GM19395 (cell line): ENCODE measurements around the gene CRELD2.

Source experiments
- ATAC-seq: cut with Tn5 transposase; IDR thresholded peaks from one replicate; pipeline ENCODE4 v1.9.1; 2021; ENCODE audit warnings: mild to moderate bottlenecking, moderate library complexity; ENCODE audit not compliant: unreplicated experiment

CRELD2 gene

DNA sequence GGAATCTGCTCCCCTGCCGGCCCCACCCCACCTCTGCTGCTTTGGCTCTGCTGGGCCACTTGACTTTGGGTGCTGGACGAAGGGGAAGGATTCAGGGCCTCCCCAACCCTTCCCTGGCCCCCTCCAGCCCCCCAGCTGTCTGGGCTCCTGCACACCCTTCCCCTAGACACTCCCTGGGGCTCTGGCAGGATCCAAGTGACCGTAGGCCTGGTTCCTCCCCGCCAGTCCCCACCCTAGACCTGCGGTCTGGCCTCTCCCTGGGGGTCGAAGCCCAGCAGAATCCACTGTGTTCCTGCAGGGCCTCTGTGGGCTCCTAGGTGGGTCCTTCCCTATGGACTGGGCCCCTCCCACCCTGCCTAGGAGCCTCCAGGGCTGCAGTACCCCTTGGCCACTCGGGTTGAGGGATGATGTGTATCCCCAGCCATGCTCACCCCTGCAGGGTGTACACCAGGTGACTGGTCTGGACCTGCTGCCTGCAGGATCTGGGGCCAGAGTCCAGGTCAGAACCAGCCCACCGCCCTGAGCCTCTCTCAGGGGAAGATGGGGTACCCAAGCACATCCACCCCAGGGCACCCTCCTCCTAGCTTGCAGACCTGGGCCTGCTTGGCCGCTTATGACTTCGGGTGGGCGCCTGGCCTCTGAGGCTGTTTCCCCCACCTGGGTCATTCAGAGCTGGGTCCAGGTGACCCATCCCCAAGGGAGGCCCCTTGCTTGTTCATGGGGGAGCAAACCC lies 47.8 kb downstream of the CRELD2 start:
- no peak for ATAC-seq

- ATAC-seq = no peak
Measured at GRCh38 chr22:49966774-49967705, 48.6 kb downstream of the CRELD2 start.

DNA sequence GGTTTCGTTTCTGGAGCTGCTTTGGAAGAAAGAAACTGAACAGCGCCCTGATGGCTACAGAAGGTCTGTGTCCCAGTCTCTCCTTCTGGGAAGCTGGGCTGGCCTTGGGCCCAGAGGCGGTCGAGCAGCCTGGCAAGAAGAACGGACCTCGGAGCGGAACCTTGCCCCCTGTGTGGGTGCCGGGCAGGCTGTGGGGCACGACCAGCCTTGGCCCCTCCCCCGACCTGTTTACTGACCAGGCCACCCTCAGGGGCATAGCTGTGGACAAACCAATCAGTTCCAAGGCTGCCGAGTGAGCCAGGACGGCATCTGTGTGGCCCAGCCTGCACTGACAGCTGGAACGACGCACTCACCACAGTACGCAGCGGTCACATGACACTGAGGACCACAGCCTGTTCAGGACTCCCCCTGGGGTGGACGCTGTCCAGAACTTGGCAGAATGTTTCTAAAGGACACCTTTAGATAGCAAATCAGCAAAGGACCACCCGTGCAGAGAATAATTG lies 49.3 kb downstream of the CRELD2 start:
- no peak for ATAC-seq

DNA sequence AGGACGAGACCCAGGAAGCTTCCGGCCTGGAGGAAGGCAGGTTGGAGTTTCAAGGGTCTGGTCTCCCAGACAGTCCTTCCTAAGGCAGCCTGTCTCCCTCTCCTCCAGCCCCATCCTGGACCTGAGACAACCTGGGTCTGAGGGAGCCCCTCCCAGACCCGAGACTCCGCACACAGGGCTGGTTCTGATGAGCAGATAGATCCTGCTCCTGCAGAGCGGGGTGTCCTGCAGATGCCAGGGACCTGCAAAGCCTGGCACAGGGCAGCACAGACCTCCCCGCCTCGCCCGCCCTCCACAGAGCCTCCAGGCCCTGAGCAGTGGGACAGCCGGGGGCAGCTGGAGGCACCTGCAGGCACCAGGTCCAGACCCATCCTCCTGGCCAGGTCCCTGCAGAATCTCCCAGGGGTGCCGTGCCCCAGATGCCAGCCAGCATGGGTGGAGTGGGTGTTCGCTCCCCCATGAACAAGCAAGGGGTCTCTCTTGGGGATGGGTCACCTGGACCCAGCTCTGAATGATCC lies 49.9 kb downstream of the CRELD2 start:
- ATAC-seq = no peak

- no peak for ATAC-seq
Measured at GRCh38 chr22:49968831-49969661, 50.6 kb downstream of the CRELD2 start.

- peak; percentile 13 for ATAC-seq
Measured at GRCh38 chr22:49969751-49970527, 51.5 kb downstream of the CRELD2 start.

DNA sequence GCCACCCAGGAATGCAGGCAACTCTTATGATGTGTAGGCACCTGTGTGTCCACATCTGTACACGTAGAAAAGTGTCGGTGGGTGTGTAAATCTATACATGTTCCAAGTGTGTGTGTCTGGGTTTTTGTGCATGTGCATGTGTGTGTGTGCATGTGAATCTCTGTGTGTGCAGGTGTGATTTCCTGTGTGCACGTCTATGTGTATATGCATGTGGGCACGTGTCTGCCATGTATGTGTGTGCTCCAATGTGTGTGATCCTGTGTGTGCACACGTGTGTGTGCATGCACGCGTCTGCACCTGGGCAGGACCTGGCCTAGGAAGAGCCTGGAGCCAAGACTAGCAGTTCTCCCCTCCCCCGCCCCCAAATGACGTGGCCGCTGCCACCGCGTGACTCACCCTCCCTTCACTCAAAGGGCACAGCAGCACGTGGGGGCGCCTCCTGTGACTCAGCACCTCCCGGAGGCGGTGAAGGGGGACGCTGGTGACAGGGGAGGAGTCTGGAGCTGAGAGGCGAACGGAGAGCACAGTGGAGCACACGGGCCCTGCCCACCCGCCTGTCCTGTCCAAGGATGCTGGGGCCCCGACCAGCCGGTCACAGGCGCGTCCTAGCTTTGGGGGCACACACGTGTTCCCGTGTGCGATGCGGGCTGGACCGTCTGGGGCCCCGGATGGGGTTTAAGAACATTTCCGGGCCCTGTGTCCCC lies 52.2 kb downstream of the CRELD2 start:
- peak; percentile 52 for ATAC-seq

GRCh38 chr22:49971232-49972162 lies 53.1 kb downstream of the CRELD2 start:
- peak; percentile 26 for ATAC-seq

DNA sequence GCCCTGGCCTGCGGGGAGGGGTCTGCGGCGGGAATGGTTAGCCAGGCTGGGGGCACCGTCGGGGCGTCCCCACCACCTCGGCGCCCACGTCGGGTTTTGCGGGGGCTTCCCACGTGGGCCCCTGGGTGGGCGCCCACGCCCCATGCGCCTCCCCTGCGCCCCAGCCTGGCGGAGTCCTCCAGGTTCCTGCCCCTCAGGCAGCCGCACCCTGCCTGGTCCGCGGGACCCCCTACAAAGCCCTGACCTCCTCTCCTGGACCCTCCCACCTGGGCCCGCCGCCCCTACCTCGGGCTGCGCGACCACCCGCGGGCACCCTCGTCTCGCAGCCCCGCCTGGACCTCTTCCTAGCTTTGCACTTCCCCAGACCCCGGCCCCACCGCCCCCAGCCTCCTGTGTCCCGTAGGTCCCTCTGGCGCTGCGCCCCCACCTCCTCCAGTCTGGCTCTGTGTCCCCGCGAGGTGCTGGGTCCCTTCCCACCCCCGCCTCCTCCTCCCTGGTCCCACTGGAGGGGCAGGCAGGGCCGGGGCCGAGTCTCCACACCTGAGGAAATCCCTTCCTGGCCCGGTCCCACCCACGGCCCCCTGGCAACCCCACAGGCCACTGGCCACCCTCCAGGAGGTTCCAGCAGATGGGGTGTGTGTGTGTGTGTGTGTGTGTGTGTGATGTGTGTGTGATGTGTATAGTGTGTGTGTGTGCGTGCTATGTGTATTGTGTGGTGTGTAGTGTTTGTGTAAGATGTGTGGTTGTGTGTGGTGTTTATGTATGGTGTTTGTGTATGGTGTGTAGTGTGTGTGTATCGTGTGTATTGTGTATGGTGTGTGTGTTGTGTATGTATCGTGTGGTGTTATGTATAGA lies 54.0 kb downstream of the CRELD2 start:
- no peak for ATAC-seq

DNA sequence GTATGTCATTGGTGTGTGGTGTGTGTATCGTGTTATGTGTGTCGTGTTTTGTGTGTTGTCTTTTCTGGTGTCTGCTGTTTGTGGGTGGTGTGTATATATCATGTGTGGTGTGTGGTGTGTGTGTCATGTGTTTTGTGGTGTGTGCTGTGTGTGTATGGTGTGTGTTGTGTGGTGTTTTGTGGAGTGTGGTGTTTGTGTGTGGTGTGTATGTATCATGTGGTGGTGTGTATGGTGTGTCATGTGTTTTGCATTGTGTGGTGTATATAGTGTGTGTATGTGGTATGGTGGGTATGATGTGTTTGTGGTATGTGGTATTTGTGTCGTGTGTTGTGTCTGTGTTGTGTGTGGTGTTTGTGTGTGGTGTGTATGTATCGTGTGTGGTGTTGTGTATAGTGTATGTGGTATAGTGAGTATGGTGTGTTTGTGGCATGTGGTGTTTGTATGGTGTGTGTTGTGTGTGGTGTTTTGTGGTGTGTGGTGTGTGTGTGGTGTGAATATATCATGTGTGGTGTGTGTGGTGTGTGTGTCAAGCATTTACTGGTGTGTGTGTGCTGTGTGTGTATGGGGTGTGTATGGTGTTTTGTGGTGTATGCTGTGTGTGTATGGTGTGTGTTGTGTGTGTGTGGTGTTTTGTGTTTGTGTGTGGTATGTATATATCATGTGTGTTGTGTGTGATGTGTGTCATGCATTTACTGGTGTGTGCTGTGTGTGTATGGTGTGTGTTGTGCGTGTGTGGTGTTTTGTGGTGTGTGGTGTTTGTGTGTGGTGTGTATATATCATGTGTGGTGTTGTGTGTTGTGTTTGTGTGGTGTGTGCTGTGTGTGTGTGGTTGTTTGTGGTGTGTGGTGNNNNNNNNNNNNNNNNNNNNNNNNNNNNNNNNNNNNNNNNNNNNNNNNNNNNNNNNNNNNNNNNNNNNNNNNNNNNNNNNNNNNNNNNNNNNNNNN lies 54.9 kb downstream of the CRELD2 start:
- ATAC-seq = no peak

DNA sequence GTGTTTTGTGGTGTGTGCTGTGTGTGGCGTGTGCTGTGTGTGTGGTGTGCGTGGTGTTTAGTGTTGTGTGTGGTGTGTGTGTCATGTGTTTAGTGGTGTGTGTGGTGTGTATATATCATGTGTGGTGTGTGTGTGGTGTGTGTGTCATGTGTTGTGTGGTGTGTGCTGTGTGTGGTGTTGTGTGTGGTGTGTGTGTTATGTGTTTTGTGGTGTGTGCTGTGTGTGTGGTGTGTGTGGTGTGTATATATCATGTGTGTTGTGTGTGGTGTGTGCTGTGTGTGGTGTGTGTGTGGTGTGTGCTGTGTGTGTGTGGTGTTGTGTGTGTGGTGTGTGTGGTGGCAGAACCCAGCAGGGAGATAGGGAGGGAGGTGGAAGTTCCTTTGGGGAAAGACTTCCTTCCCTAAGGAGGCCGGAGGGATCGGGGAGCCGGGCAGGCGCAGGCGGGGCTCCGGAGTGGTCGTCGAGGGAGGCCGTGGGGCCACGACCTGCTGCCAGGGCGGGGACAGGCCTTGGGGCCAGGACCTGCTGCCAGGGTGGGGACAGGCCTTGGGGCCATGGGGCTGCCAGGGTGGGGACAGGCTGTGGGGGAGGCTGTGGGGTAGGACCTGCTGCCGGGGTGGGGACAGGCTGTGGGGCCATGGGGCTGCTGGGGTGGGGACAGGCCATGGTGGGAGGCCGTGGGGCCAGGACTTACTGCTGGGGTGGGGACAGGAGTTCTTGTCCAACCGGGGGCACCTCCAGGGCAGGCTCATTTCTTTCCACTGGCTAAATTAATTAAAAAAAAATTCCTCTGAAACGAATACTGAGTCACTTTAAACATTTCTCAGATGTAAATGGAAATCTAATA lies 57.3 kb downstream of the CRELD2 start:
- no peak for ATAC-seq

DNA sequence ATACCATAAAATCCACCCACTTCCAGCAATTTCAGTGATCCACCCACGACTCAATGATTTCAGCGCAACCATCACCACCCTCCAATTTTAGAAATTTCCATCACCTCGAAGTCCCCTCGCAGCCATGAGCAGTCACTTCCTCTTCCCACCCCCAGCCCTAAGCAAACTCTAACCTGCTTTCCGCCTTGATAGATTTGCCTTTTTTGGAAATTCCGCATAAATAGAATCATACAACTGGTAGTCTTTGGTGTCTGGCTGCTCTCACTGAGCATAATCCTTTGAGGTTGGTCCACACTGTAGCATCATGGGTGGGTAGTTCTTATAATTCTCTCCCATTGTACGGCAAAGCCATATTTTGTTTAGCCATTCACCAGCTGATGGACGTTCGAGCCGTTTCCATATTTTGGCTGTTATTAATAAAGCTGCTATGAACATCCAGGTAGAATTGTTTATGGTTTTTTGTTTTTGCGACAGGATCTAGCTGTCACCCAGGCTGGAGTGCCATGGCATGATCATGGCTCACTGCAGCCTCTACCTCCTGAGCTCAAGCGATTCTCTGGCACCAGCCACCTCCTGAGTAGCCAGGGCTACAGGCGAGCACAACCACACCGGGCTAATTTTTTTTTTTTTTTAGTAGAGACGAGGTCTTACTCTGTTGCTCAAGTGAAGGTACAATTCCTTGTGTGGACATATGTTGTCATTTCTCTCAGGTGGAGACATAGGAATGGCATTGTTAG lies 58.2 kb downstream of the CRELD2 start:
- no peak for ATAC-seq
